H9 (cell line): ENCODE measurements around the gene PHACTR1. TPM values are rescaled to one million over a fixed set of nuclear protein-coding genes. Genes with fewer than 3 reads are reported as not detected.

Experiments
- DNase-seq: peaks from one replicate; pipeline ENCODE4 v3.0.0-alpha.2; 2017
- H2AFZ ChIP-seq: one replicate; pipeline ENCODE4 v1.6.1; 2013; ENCODE audit warnings: mild to moderate bottlenecking, low read length, control low read depth, moderate library complexity
- H2AK5ac ChIP-seq: 2 replicates; pipeline ENCODE4 v1.6.1; 2013; ENCODE audit warnings: low read length, control low read depth, mixed read lengths; ENCODE audit not compliant: insufficient read length
- H2BK120ac ChIP-seq: one replicate; pipeline ENCODE4 v1.6.1; 2013; ENCODE audit warnings: low read depth, mild to moderate bottlenecking, low read length, control low read depth, inconsistent platforms; ENCODE audit not compliant: poor library complexity, severe bottlenecking
- H2BK12ac ChIP-seq: 2 replicates; pipeline ENCODE4 v1.6.1; 2013; ENCODE audit warnings: low read length, control low read depth, mixed read lengths, low read depth; ENCODE audit not compliant: insufficient read length
- H2BK15ac ChIP-seq: 2 replicates; pipeline ENCODE4 v1.6.1; 2013; ENCODE audit warnings: low read depth, low read length, control low read depth
- H2BK20ac ChIP-seq: one replicate; pipeline ENCODE4 v1.6.1; 2013; ENCODE audit warnings: low read depth, mild to moderate bottlenecking, low read length, control low read depth, inconsistent platforms; ENCODE audit not compliant: poor library complexity, severe bottlenecking
- H2BK5ac ChIP-seq: 2 replicates; pipeline ENCODE4 v1.6.1; 2013; ENCODE audit warnings: low read length, control low read depth, mixed read lengths; ENCODE audit not compliant: insufficient read length
- H3K14ac ChIP-seq: 2 replicates; pipeline ENCODE4 v1.6.1; 2013; ENCODE audit warnings: low read length, control low read depth; ENCODE audit not compliant: insufficient read depth
- H3K18ac ChIP-seq: 2 replicates; pipeline ENCODE4 v1.6.1; 2013; ENCODE audit warnings: low read depth, mild to moderate bottlenecking, mixed read lengths, low read length, control low read depth; ENCODE audit not compliant: insufficient read length
- H3K23ac ChIP-seq: 2 replicates; pipeline ENCODE4 v1.6.1; 2013; ENCODE audit warnings: low read length, control low read depth, mixed read lengths, low read depth; ENCODE audit not compliant: insufficient read length
- H3K23me2 ChIP-seq: 2 replicates; pipeline ENCODE4 v1.6.1; 2013; ENCODE audit warnings: low read depth, mild to moderate bottlenecking, mixed read lengths, low read length, control low read depth; ENCODE audit not compliant: insufficient read length, poor library complexity, severe bottlenecking
- H3K27ac ChIP-seq: 2 replicates; pipeline ENCODE4 v1.5.1; 2013; ENCODE audit warnings: low read length, control low read depth, mixed read lengths, low read depth; ENCODE audit not compliant: insufficient read length
- H3K27me3 ChIP-seq: 2 replicates; pipeline ENCODE4 v1.6.1; 2013; ENCODE audit warnings: low read length, control low read depth, inconsistent platforms; ENCODE audit not compliant: insufficient read depth
- H3K4ac ChIP-seq: 2 replicates; pipeline ENCODE4 v1.6.1; 2013; ENCODE audit warnings: low read depth, mild to moderate bottlenecking, control low read depth, inconsistent platforms, low read length, moderate library complexity
- H3K4me1 ChIP-seq: 2 replicates; pipeline ENCODE4 v1.6.1; 2013; ENCODE audit warnings: low read length, control low read depth, inconsistent platforms; ENCODE audit not compliant: insufficient read depth
- H3K4me2 ChIP-seq: 2 replicates; pipeline ENCODE4 v1.6.1; 2013; ENCODE audit warnings: low read length, control low read depth, mixed read lengths; ENCODE audit not compliant: insufficient read length, insufficient read depth
- H3K56ac ChIP-seq: 2 replicates; pipeline ENCODE4 v1.6.1; 2013; ENCODE audit warnings: low read depth, mild to moderate bottlenecking, mixed read lengths, low read length, control low read depth; ENCODE audit not compliant: insufficient read length
- H3K79me1 ChIP-seq: 2 replicates; pipeline ENCODE4 v1.6.1; 2013; ENCODE audit warnings: low read depth, mild to moderate bottlenecking, moderate library complexity, low read length, control low read depth, inconsistent platforms; ENCODE audit not compliant: insufficient read depth, poor library complexity, severe bottlenecking
- H3K79me2 ChIP-seq: 2 replicates; pipeline ENCODE4 v1.6.1; 2013; ENCODE audit warnings: low read length, control low read depth, inconsistent platforms; ENCODE audit not compliant: insufficient read depth
- H3K9ac ChIP-seq: 2 replicates; pipeline ENCODE4 v1.6.1; 2013; ENCODE audit warnings: low read length, control low read depth, mixed read lengths; ENCODE audit not compliant: insufficient read length; ENCODE audit errors: extremely low read depth
- H3K9me3 ChIP-seq: one replicate; pipeline ENCODE4 v1.6.1; 2013; ENCODE audit warnings: low read depth, low read length, inconsistent platforms; ENCODE audit not compliant: control insufficient read depth
- H3T11ph ChIP-seq: one replicate; pipeline ENCODE4 v1.6.1; 2013; ENCODE audit warnings: mild to moderate bottlenecking, low read length, control low read depth, inconsistent platforms
- H4K20me1 ChIP-seq: one replicate; pipeline ENCODE4 v1.6.1; 2013; ENCODE audit not compliant: control insufficient read depth, insufficient read length, insufficient read depth
- H4K5ac ChIP-seq: 2 replicates; pipeline ENCODE4 v1.6.1; 2013; ENCODE audit warnings: low read depth, mild to moderate bottlenecking, mixed read lengths, low read length, control low read depth; ENCODE audit not compliant: insufficient read length
- H4K8ac ChIP-seq: replicated peaks from 2 replicates; pipeline ENCODE4 v1.6.1; 2013; ENCODE audit warnings: low read length, control low read depth, mixed read lengths, low read depth; ENCODE audit not compliant: insufficient read length
- H4K91ac ChIP-seq: 2 replicates; pipeline ENCODE4 v1.6.1; 2013; ENCODE audit warnings: low read depth, mild to moderate bottlenecking, moderate library complexity, mixed read lengths, low read length, control low read depth; ENCODE audit not compliant: insufficient read length
- H3K27ac Mint-ChIP-seq, 3 experiments: 2 replicates in 2 of 3; 3 replicates in 1 of 3; pipeline ENCODE4 v1.8.0; 2020 to 2021; ENCODE audit warnings: mixed read lengths in 3 of 3, mild to moderate bottlenecking in 1 of 3, moderate library complexity in 1 of 3
- H3K27me3 Mint-ChIP-seq: 2 replicates; pipeline ENCODE4 v1.8.0; 2021; ENCODE audit warnings: low read depth, mild to moderate bottlenecking, moderate library complexity, mixed read lengths
- H3K36me3 Mint-ChIP-seq, 3 experiments: 2 replicates in 2 of 3; 3 replicates in 1 of 3; pipeline ENCODE4 v1.8.0; 2020 to 2021; ENCODE audit warnings: low read depth in 3 of 3, mixed read lengths in 3 of 3; ENCODE audit not compliant: insufficient read depth in 1 of 3
- H3K4me1 Mint-ChIP-seq, 2 experiments: 2 replicates each; pipeline ENCODE4 v1.8.0; 2020; ENCODE audit warnings: mixed read lengths in 2 of 2
- H3K4me3 Mint-ChIP-seq, 2 experiments: 2 replicates in 1 of 2; 3 replicates in 1 of 2; pipeline ENCODE4 v1.8.0; 2020 to 2021; ENCODE audit warnings: mild to moderate bottlenecking in 2 of 2, mixed read lengths in 2 of 2, moderate library complexity in 1 of 2
- H3K9me3 Mint-ChIP-seq, 2 experiments: 2 replicates in 1 of 2; 3 replicates in 1 of 2; pipeline ENCODE4 v1.8.0; 2020; ENCODE audit warnings: mild to moderate bottlenecking in 2 of 2, mixed read lengths in 2 of 2, moderate library complexity in 1 of 2
- CTCF ChIP-seq: fragments of 200-600 bp; sonication (generic); conservative IDR thresholded peaks from 3 replicates; pipeline ENCODE4 v1.8.0; 2021; ENCODE audit warnings: antibody characterized with exemption, mild to moderate bottlenecking
- WGBS: extraction: QIAGEN DNeasy Blood & Tissue Kit; methylation state at CpG from one replicate; pipeline ENCODE4 v1.1.7; 2013; ENCODE audit warnings: missing lambda C conversion rate, low lambda C conversion rate, mixed read lengths; ENCODE audit not compliant: insufficient read length; ENCODE audit errors: extremely low coverage; 5-methylcytosine and 5-hydroxymethylcytosine counted together
- total RNA-seq: library from RNA; stranded (reverse); gene quantifications from 2 replicates; pipeline ENCODE4 v1.2.1, GENCODE V29; 2021

The PHACTR1 gene
- total RNA-seq, 1 experiment from 2014 or later: 15.9 TPM

- no peak overlapping the region for H3K9ac ChIP-seq
- no peak overlapping the region for H2BK12ac ChIP-seq
- no peak overlapping the region for H2AFZ ChIP-seq
- no peak overlapping the region for H3K56ac ChIP-seq
- no peak overlapping the region for H3K4me2 ChIP-seq
- no peaks in the 10 kb centered on the region for H3K79me1 ChIP-seq
- H2AK5ac ChIP-seq: no peak overlapping the region
- H3K27me3 ChIP-seq: no peaks in the 10 kb centered on the region
- H2BK15ac ChIP-seq: no peak overlapping the region
- TF ChIP-seq CTCF: no peak
- no peaks in the 10 kb centered on the region for H3K27me3 Mint-ChIP-seq
- no peak overlapping the region for H3T11ph ChIP-seq
- H3K14ac ChIP-seq: no peak overlapping the region; the same call in 1 of the 2 replicates
- H2BK120ac ChIP-seq: no peak overlapping the region
- H3K79me2 ChIP-seq: no peaks in the 10 kb centered on the region
- H3K4ac ChIP-seq: no peak overlapping the region
- no peak overlapping the region for H3K23ac ChIP-seq
- H4K20me1 ChIP-seq: no peaks in the 10 kb centered on the region
- H3K23me2 ChIP-seq: no peaks in the 10 kb centered on the region
- no peak overlapping the region for H3K4me3 Mint-ChIP-seq
- H2BK5ac ChIP-seq: no peak overlapping the region
- H3K4me1 ChIP-seq: no peaks in the 10 kb centered on the region
- no peaks in the 10 kb centered on the region for H3K36me3 Mint-ChIP-seq
- no peaks in the 10 kb centered on the region for H3K9me3 Mint-ChIP-seq
- H3K4me1 Mint-ChIP-seq: peaks cover 5 to 8% of the 10 kb centered on the region in 2 experiments
- no peak for DNase-seq
- H3K9me3 ChIP-seq: no peaks in the 10 kb centered on the region
- no peak overlapping the region for H3K27ac ChIP-seq
- H4K8ac ChIP-seq: no peak overlapping the region
- no peak overlapping the region for H4K91ac ChIP-seq
- H3K18ac ChIP-seq: no peak overlapping the region
- no CpG with 5 or more reads among the region's 10 CpGs for WGBS
- H4K5ac ChIP-seq: no peak overlapping the region
- H3K27ac Mint-ChIP-seq: no peak overlapping the region
- H2BK20ac ChIP-seq: no peak overlapping the region
These were observed 182.0 kb downstream of the PHACTR1 start for GRCh38 chr6:12898603-12899002.
